HG03139 (cell line): Measurements from ENCODE around the gene NMD3.
"Not testable (repeated sequence)": the region's sequence is repeated elsewhere in the genome, so short reads cannot be mapped to it uniquely, and the experiment has no call there.

Experiments used
- ATAC-seq: cut with Tn5 transposase; IDR thresholded peaks from one replicate; pipeline ENCODE4 v1.9.1; 2021; ENCODE audit not compliant: unreplicated experiment

Gene NMD3

DNA sequence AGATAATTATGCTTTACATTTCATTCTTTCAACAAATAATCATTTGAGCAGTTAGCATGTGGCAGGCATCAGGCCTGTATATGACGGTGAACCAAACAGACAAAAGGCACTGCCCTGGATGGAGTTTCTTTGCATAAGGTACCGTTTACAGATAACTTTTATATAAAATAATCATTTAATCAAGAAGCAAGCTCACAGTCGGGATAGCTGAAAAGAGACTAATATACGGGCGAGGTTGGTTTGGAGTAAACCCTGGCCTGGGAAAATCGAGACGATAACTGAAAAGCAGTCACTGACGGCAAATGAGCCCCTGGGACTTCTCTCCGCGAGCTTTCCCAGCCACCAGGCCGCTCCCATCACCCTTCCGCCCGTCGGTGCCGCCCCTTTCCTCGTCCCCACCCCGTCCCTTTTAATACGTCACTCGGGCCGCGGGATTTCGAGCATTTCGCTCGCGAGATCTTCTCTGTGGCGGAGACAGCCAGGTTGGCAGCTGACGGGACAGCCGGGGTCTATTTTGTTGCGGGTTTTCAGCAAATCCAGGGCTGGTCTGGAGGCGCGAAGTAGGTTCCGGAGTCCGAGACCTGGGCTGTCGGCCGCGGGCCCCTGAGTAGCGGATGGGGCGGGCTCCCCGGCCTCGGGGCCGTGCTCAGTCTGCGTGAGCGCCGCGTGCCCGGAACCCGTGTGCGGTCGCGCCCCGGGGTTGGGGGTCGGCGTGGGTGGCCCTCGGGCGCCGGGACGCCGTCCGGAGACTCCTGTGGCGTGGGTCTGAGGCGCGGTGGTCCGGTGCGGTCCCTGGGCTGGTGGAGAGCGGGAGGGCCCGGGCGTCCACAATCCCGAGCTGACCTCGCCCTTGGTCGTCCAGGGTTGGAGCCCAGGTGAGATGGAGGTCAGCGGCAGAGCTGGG is at the start of gene NMD3:
Gene NMD3, plus strand, starts transcription at position 462 of the 904 bp plus-strand sequence. CDS start 703 bp downstream, outside the sequence.
- peak; percentile 99 for ATAC-seq

DNA sequence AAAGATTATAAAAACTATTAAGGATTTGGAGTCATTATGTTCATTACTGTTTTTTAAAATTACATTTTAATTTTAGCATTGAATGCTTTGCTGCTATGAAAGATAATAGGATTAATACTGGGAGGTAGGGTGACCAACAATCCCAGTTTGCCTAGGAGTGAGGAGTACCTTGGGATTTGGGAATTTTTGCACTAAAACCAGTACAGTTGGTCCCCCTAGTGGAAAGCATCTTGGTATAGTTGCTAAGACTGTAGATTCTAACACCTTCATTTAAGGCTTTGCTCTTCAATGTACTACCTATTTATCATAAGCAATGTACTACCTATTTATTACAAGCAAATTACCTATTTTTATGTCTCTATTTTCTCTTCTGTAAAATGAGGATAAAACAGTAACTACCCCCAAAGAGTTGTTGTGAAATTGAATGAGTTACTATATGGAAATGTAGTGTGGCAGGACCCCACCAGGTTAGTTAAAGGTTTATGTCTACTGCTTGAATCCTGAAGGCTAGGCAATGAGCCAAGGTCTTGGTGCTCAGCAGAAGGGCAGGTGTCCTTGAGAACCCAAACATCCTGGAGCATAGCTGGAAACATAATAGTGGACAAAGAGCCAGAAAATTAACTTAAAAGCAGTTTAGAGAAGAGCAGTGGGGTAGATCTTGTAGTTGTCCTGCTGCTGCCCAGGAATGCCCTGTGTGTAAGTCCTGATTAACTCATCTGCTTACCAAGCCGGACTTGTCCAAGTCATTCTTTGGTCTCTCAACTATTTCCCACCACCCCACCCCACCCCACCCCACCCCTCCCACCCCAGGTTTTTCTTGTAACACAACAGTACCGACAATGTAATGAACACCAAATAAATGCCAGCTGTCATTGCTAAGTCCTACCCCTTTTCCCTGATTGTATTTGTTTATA is 49.2 kb upstream of the NMD3 start:
- ATAC-seq, result no peak

- no peak for ATAC-seq
These were observed 45.6 kb upstream of the NMD3 start for GRCh38 chr3:161175506-161175905.

GRCh38 chr3:161177991-161178390 is 43.1 kb upstream of the NMD3 start:
- ATAC-seq, result no peak

GRCh38 chr3:161181371-161181770 is 39.7 kb upstream of the NMD3 start:
- ATAC-seq, result not testable (repeated sequence)

GRCh38 chr3:161187046-161187445 is 34.1 kb upstream of the NMD3 start:
- no peak for ATAC-seq

- ATAC-seq, result no peak
These were observed 23.0 kb upstream of the NMD3 start for GRCh38 chr3:161197855-161198850.

GRCh38 chr3:161199926-161200325 is 21.2 kb upstream of the NMD3 start:
- no peak for ATAC-seq

DNA sequence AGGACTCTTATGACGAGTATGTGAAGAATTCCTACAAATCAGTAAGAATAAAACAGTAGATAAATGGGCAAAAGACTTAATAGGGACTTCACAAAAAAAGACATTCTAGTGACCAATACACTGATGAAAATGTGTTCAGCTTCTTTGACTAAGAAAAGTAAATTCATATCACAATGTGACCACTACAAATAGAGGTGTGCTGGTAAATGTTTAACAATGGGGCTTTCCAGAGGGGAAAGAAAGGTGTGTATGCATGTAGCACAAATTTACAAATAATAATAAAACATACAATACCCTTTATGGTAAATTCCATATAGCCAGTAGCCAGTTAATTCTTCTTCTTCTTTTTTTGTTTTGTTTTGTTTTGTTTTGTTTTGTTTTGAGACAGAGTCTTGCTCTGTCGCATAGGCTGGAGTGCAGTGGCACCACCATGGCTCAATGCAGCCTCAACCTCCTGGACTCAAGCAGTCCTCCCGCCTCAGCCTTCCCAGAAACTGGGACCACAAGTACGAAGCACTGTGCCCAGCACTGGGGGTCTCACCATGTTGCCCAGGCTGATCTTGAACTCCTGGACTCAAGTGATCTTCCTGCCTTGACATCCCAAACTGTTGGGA is 17.5 kb upstream of the NMD3 start:
- ATAC-seq, result no peak

DNA sequence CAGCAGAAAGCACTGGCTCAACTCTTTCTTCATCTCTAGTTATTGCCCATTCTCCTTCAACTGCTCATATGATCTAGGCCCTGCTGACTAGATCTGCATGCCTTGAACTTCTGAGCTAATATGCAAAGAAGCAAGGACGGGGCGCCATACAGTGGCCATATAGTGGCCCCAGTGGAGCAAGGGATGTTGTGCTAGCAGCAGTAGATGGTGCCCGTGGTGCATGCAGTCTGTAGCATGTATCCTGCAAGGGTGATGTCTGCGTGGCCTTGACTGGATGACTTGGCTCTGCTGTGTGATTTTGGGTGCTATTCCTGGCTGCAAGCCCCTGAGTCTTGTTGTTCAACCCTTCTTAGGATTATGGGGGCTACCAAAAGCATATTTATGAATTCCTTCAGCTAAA is 12.2 kb upstream of the NMD3 start:
- ATAC-seq, result no peak

GRCh38 chr3:161212171-161212771 is 8.8 kb upstream of the NMD3 start:
- ATAC-seq, result no peak

- no peak for ATAC-seq
These were observed 8.2 kb upstream of the NMD3 start for GRCh38 chr3:161212906-161213305.

- no peak for ATAC-seq
These were observed 7.5 kb upstream of the NMD3 start for GRCh38 chr3:161213644-161214043.

DNA sequence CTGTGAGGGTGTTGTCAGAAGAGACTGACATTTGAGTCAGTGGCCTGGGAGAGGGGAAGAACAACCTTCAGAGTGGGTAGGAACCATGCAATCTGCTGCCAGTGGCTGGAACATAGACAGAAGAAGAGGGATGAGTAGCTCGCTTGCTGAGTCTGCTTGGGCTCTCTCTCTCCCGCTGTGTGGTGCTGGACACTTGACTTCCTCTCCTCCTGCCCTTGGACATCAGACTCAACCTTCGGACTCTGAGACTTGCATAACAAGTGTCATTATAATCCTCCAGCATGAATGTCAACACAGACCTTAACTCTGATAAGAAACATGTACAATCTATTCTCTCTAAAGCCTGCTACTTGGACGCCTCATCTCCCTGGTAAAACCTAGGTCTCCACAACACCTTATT is 5.9 kb upstream of the NMD3 start:
- no peak for ATAC-seq

- ATAC-seq, result no peak
These were observed 3.6 kb upstream of the NMD3 start for GRCh38 chr3:161217496-161217895.

GRCh38 chr3:161219495-161219894 is 1.6 kb upstream of the NMD3 start:
- ATAC-seq, result no peak

- no peak for ATAC-seq
These were observed 892 bp downstream of the NMD3 start for GRCh38 chr3:161221806-161222600.

DNA sequence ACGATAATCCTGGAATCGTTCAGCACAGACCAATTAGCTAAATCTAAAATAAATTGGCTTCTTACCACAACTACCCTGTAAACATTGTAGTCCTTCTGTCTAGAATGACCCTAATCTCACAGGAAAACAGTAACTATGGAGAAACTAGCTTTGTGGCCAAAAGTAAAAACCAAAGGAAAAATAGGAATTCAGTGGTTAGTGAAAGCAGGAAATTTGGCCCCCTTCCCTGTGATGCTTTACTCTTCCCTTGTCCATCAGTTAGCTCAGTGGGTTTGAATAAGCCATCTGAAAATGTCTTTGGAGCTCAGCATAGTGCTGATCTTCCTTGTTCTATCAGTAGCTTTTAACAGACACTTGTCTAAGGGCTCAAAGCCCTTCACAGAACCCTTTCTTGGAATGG is 1.6 kb downstream of the NMD3 start:
- ATAC-seq, result no peak

GRCh38 chr3:161224786-161225185 is 3.7 kb downstream of the NMD3 start:
- ATAC-seq, result no peak
